WERI-Rb-1 (cell line): ENCODE measurements around the gene IMMP2L.

Experiments used
- DNase-seq: peaks from one replicate; pipeline ENCODE4 v3.0.0-alpha.2; 2020
- H3K27ac ChIP-seq: fragments of 250-450 bp; sonication (Bioruptor Pico); 2 replicates; pipeline ENCODE4 v1.5.1; 2020; ENCODE audit warnings: mild to moderate bottlenecking, moderate library complexity
- H3K27me3 ChIP-seq: fragments of 250-450 bp; sonication (Bioruptor Pico); 2 replicates; pipeline ENCODE4 v1.5.1; 2021; ENCODE audit warnings: mild to moderate bottlenecking, low read depth, moderate library complexity; ENCODE audit not compliant: insufficient read depth, severe bottlenecking
- H3K36me3 ChIP-seq: fragments of 250-450 bp; sonication (Bioruptor Pico); 2 replicates; pipeline ENCODE4 v1.5.1; 2020; ENCODE audit warnings: mild to moderate bottlenecking, moderate library complexity
- H3K4me3 ChIP-seq: 2 replicates; pipeline ENCODE4 v1.5.1; 2011; ENCODE audit warnings: low read depth, mild to moderate bottlenecking, control low read depth, low read length
- H3K9me3 ChIP-seq: fragments of 250-450 bp; sonication (Bioruptor Pico); 2 replicates; pipeline ENCODE4 v1.5.1; 2021; ENCODE audit warnings: mild to moderate bottlenecking, moderate library complexity; ENCODE audit not compliant: severe bottlenecking
- TF ChIP-seq, protein P1 (sequence below): IDR thresholded peaks from 2 replicates; pipeline ENCODE4 v1.5.1; 2011; ENCODE audit warnings: low read depth, mild to moderate bottlenecking, control low read depth, inconsistent platforms, low read length

IMMP2L gene

DNA sequence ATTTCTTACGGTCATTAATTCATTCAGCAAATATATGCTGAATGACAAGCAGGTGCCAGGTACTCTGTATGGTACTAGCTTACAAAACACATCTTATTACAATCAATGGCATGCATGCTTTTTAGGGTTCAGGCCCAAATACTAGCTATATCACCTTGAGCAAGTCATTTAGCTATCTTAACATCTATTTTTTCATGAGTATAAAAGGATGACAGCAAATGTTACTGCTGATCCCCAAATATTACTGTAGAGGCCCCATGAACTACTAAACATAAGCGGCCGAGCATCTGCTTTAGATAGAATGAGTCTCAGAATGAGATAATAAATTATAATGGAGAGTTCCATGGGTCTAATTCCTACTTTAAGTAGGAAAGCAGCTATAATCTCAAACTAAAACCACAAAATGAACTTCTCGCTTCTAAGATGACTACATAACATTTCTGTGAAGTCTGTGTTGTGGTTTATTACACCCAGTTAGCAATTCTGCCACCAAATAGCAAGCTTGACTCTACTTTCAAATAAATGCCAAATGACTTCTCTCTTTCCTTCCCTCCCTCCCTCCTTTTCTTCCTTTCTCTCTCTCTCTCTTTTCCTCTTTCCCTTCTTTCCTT, 585.1 kb downstream of the IMMP2L start:
- H3K27me3 ChIP-seq = no peaks in the 10 kb centered on the region
- H3K9me3 ChIP-seq = no peaks in the 10 kb centered on the region
- no peak overlapping the region for H3K4me3 ChIP-seq
- no peaks in the 10 kb centered on the region for H3K36me3 ChIP-seq
- TF ChIP-seq, protein P1, sequence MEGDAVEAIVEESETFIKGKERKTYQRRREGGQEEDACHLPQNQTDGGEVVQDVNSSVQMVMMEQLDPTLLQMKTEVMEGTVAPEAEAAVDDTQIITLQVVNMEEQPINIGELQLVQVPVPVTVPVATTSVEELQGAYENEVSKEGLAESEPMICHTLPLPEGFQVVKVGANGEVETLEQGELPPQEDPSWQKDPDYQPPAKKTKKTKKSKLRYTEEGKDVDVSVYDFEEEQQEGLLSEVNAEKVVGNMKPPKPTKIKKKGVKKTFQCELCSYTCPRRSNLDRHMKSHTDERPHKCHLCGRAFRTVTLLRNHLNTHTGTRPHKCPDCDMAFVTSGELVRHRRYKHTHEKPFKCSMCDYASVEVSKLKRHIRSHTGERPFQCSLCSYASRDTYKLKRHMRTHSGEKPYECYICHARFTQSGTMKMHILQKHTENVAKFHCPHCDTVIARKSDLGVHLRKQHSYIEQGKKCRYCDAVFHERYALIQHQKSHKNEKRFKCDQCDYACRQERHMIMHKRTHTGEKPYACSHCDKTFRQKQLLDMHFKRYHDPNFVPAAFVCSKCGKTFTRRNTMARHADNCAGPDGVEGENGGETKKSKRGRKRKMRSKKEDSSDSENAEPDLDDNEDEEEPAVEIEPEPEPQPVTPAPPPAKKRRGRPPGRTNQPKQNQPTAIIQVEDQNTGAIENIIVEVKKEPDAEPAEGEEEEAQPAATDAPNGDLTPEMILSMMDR = no peak
- H3K27ac ChIP-seq = no peak overlapping the region
- no peak for DNase-seq

DNA sequence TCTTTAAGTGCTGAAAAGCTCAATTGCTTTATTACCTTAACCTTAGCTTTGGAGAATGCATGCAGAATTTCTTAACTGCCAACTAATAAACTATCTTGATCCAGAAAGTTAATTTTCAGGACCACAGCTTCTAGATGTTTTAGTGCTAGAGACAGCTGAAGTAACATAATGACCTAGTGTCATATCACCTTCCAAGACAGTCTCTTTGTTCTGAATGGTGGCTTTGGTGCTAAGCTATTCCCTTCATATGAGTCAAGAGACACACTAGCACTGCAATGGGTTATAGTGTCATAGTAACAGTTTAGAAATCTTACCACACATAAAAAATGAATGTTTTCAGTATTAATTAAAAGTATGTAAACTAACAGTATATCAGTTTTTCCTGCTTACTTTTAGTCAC, 586.8 kb downstream of the IMMP2L start:
- Histone ChIP-seq H3K27ac (no peak overlapping the region), H3K4me3 (no peak overlapping the region), H3K9me3 (no peaks in the 10 kb centered on the region), H3K27me3 (no peaks in the 10 kb centered on the region), H3K36me3 (no peaks in the 10 kb centered on the region)
- no peak for DNase-seq
- TF ChIP-seq, protein P1 = no peak

DNA sequence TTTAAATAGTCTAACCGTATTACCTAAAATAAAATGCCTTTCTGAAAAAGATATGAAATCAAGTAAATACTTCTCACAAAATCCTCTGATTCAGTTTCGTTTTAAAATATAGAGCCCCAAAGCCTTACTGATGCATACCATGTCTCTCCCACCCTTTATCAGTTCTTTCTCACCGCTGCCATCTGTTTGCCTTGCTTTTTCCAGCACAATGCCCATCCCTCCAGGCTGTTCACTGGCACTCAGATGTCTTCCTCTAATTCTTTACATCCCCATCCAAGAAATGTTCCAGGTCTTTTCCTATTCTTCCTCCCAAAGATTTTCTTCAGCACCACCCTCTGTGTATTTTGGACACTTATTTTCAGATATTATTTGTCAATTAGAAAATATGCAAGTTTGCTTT, 587.9 kb downstream of the IMMP2L start:
- Histone ChIP-seq H3K27ac (no peak overlapping the region), H3K27me3 (no peaks in the 10 kb centered on the region), H3K36me3 (no peaks in the 10 kb centered on the region), H3K9me3 (no peaks in the 10 kb centered on the region), H3K4me3 (no peak overlapping the region)
- TF ChIP-seq, protein P1 = no peak
- DNase-seq = no peak

DNA sequence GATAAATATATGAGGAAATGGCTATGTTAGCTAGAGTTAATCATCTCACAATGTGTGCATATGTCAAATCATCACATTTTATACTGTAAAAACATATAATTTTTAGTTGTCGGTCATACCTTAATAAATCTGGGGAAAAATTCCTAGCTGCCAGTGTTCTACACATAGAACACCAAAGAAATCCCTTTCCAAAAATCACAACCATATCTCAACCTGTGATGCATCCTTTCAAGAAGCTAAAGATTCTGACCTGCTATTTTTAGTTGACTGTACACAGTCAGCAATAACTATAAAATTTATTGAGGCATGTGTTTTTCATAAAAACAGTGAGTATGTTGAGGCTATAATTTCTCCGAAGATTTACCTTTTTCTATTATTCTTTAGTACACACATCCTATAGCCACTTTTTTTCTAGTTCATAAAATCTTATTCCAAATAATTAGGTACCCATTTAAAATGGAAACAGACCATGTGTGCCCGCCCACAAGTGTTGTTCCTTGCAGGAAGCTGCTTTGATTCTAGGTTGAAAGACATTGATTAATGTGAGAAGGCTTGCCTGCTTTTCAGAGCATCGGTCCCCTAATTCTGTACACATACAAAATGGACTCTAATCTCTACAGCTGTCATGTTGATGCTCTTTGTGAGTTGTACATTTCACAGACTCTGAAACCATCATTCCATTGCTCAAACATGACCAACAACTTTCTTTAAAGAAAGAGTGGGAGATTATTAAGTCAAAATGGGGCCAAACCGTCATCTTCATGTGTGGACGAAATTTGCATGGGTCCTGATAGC, 588.9 kb downstream of the IMMP2L start:
- no peaks in the 10 kb centered on the region for H3K27me3 ChIP-seq
- no peaks in the 10 kb centered on the region for H3K9me3 ChIP-seq
- no peak for DNase-seq
- no peak overlapping the region for H3K27ac ChIP-seq
- no peak overlapping the region for H3K4me3 ChIP-seq
- H3K36me3 ChIP-seq = no peaks in the 10 kb centered on the region
- TF ChIP-seq, protein P1 = no peak

DNA sequence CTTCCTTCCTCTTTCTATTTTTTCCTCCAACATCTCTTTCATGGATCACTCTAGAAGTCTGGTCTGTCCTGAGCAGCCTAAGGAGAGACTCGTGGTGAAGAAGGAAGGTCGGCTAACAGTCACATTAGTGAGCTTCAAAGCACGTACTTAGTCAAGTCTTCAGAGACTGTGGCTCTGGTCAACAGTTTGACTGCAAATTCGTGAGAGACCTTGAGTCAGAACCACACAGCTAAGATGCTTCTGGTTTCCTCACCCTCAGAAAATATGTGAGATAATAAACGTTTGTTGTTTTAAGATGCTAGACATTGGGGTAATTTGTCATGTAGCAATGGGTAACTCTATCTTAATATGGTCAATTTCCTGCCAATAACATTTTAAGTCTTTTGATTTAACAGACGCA, 597.5 kb downstream of the IMMP2L start:
- Histone ChIP-seq H3K27ac (no peak overlapping the region), H3K36me3 (no peaks in the 10 kb centered on the region), H3K9me3 (no peaks in the 10 kb centered on the region), H3K4me3 (no peak overlapping the region), H3K27me3 (no peaks in the 10 kb centered on the region)
- TF ChIP-seq, protein P1 = no peak
- no peak for DNase-seq

DNA sequence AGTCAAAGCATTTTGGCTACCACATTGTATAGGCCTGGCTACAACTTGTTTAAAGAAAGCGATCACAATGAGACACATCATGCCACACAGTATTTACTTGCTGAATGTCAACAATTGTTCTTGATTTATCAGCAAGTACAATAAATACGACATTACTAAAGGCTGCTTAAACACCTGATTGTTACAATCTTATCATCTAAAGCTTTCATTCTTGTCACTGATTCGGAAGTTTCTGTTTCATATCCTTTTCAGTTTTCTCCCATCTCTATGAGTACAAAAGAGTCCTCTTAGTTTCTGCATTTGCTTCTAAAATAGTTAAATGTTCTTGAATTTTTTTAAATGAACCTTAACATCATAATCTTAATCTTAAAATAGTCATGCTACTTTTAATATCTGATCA, 599.5 kb downstream of the IMMP2L start:
- H3K27me3 ChIP-seq = no peaks in the 10 kb centered on the region
- no peaks in the 10 kb centered on the region for H3K36me3 ChIP-seq
- TF ChIP-seq, protein P1 = no peak
- no peak overlapping the region for H3K27ac ChIP-seq
- no peaks in the 10 kb centered on the region for H3K9me3 ChIP-seq
- DNase-seq = no peak
- H3K4me3 ChIP-seq = no peak overlapping the region
